Colon (tissue), 2 donors: ENCODE data around the gene TRABD2B.

Experiments used
- FAIRE-seq: peaks from 2 replicates; lab custom pipeline; 2012; peaks lifted over from hg19 to GRCh38; lab: Jason Lieb, UNC
- donor health status: control.
- donor health status: control.

TRABD2B gene

DNA sequence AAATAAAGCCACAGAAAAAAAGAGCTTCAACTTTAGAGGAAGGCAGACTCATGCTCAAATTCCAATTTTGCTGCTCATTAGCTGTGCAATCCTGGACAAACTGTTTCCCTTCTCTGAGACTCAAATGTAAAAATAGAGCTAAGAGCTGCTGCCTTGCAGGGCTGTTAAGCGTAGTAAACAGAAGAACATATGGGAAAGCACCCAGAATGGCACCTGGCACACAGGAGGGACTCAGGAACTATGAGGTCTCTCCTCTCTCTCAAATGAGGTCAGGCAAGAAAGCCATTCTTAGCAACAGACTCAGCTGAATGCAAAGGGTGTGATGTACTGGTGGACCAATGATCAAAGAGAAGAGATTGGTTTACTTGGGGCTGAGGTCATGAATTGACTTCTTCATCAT is 61.3 kb downstream of the TRABD2B start:
- FAIRE-seq, result no peak

DNA sequence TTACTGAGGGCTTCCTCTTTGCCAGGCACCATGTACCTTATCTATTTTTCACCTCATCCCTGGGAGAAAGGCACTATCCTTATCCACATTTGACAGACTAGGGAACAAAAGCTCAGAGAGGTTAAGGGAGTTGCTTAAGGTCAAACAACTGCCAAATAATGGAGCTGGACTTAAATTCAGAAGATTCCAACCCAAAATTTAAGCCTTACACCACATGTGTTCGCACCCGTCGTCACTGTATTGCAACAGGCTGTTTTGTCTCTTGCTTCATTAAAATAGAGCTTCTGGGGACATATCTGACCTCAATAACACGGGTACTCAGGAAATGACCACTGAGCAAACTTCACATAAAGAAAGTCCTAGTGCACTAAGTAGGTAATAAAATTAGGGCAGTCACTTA is 62.0 kb downstream of the TRABD2B start:
- FAIRE-seq, result no peak

DNA sequence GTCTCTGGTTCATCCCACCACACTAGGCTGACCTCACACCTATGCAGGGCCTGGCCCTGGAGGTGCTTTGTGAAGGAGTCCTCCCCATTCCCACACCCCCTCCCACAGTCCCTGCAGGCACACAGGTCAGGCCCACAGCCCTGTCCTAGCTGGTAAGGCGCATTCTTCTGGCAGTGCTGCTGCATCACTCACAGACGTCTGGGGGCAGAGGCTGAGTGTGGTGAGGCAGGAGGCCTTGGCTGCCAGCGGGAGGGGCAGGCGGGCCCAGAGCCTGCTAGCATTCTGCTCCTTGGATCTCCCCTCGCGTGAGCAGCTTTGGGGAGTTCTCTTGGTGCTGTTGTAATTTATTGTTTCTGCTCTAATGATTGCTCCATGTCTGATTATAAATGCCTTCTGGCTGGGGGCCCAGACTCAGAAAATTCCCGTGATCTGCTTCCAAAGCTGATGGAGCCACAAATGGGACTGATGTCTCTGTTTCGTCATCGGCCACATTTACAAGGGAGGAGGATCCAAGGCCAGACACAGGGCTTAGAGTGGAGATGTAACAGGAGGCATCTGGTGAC is 62.9 kb downstream of the TRABD2B start:
- no peak for FAIRE-seq

DNA sequence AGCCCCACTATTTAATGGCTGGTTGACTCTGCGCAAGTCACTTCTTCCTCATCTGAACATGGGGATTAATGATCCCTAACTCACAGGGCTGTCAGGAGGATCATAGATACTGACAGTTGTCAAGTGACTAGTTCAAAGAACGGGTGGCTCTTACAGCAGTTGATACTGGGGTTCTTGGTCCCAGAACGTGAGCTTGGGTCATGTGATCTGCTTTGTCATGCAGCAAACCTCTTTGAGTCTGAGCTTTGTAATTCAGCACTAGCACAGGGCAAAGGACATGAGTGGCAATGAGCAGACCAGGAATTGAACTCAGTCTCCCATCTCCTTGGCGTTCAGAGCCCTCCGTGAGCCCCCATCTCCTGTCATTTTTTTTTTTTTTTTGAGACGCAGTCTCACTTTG is 64.4 kb downstream of the TRABD2B start:
- FAIRE-seq, result no peak

- FAIRE-seq, result no peak
Observed at GRCh38 chr1:47931395-47931794, 65.8 kb downstream of the TRABD2B start.

DNA sequence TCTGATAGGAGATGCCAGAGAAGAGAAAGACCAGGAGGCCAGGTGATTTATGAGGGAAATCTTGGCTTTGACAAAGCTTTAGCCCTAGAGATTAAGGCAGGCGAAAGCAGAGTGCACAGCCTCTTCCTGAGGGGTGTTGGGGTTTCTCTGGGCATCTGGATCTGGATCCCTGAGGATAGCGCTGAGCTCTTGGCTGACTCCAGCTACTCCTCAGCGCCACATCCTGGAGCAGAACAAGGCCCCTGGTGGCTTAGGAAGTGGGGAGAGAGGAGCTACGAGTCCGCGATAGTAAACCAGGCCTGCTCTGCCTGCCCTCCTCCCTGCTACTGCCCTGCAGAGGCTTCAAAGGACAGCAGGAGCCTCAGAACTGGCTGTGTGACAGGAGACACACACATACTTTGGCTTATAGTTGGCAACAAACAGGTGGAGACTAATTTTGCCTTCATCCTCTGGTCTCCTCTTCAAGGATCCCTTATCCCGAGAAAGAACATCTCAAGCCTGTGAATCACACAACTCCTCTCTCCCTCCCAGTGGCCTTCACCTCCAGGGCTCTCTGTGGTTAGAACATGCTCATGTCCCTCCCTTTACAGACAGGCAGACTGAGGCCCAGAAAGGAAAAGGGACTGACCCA is 66.9 kb downstream of the TRABD2B start:
- no peak for FAIRE-seq

- FAIRE-seq, result no peak
Observed at GRCh38 chr1:47927165-47927564, 70.0 kb downstream of the TRABD2B start.

DNA sequence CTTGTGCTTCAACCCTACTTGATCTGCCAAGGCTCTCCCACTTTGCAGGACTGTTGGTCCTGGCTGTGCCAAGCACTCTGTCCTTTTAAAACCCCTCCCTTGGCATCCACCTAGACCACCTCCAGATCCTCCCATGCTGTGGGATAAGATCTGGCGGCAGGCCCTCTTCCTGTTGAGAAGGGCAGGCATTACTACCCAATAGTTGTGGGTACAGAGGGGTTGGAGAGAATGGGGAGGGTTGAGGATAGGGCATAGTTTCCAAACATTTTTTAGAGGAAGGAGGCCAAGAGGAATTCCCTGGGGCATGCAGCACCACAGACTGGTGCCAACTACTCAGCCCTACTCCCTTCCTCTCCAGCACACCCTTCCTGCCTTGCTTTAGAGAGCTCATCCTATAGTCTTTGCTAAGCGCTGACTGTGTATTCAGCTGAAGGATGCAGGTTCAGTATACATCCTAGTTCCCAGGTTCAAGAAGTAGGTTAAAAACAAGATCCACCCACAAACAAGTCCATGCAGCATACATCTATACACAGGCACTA is 70.7 kb downstream of the TRABD2B start:
- no peak for FAIRE-seq

DNA sequence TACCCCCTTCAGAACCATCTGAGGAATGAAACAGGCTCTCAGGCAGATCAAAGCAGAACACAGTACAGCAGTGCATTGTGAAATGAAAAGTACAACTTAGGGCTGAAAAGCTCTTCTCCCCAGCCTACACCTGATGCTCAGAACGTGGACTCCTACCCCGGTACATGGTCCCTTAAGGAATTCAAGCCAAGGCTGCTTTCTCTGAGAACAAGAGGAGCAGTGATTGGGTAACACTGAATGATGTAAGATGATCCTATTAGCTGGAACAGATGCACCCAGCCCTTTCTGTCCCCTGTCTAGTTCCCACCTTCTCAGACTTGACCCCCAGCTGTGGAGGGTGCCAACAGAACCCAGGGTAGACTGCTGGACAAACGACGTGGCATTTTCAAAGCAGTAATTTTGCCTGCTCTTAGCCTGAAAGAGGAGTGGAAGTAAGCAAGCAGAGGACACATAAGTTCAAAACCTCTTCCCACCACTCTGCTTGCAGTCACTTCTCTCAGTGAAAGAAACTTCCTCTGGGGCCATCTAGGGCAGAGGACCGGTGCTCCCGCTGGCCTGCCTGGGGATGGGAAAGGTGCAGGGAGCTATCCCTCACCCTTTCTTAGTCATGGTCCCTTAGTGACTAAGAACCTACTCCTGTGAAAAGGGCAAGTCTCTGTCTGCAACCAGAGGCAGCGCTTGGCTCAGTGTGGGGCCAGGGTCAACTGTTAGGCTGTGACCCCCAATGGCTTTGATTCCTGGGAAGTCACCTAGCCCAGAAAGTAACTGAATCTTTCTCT is 72.7 kb downstream of the TRABD2B start:
- FAIRE-seq, result no peak

GRCh38 chr1:47921935-47922415 is 75.2 kb downstream of the TRABD2B start:
- no peak for FAIRE-seq

- FAIRE-seq, result no peak
Observed at GRCh38 chr1:47919113-47919833, 77.9 kb downstream of the TRABD2B start.

- FAIRE-seq, result no peak
Observed at GRCh38 chr1:47918257-47918867, 78.8 kb downstream of the TRABD2B start.

GRCh38 chr1:47917687-47918086 is 79.5 kb downstream of the TRABD2B start:
- no peak for FAIRE-seq

GRCh38 chr1:47915677-47916353 is 81.4 kb downstream of the TRABD2B start:
- FAIRE-seq, result no peak

DNA sequence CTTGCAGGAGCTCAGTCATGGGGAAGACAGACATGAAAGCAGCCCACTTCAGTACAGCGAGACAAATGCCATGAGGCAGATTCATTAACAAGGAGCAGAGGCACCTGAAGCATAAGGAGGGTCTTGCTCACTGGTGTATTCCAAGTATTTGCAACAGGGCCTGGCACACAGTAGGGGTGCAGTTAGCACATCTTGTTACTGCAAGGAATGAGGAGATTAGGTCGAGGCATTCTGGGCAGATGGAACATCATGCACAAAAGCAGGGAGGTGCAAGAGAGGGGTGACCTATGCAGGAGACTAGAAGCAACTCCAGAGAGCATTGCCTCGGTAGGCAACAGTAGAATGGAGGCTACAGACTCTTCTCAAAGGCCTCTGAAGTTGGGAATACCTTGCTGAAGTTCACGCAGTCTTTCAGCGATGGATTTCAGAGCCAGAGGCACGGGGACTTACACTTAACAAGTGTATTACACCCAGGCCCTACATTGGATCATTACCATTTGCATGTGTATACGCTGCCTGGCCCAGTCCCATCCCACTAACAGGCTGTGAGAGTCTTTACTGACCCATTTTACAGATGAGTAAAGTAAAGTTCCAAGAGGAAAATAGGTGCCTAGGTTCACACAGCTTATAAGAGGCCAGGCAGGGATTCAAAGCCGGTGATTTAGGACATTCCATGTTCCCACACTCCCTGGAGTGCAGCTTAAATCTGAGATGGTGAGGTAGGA is 82.1 kb downstream of the TRABD2B start:
- no peak for FAIRE-seq

- FAIRE-seq, result no peak
Observed at GRCh38 chr1:47914218-47914938, 82.8 kb downstream of the TRABD2B start.

GRCh38 chr1:47913225-47913823 is 83.9 kb downstream of the TRABD2B start:
- FAIRE-seq, result no peak

- FAIRE-seq, result no peak
Observed at GRCh38 chr1:47912756-47913155, 84.4 kb downstream of the TRABD2B start.

DNA sequence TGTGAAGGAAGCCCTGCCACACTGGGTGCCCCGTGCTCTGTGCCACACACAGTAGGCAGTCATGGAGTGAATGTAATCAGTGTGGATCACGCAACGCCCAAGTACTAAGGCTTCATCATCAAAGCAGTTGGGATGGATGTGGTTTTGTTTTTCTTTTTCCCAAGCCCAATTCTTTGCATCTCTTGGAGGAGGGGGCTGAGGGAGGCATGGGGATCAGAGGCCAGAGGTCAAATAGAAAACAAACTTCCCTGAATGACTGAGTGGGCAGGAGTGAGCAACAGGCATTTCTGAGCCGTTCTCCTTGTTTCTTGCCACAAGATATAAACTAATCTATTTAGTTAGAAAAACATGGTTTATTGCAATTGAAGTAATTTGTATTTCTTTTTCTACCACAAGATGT is 85.3 kb downstream of the TRABD2B start:
- FAIRE-seq, result no peak

GRCh38 chr1:47911424-47911823 is 85.8 kb downstream of the TRABD2B start:
- FAIRE-seq, result no peak
